Measurements from ENCODE around the gene CRYBA4.

DNA sequence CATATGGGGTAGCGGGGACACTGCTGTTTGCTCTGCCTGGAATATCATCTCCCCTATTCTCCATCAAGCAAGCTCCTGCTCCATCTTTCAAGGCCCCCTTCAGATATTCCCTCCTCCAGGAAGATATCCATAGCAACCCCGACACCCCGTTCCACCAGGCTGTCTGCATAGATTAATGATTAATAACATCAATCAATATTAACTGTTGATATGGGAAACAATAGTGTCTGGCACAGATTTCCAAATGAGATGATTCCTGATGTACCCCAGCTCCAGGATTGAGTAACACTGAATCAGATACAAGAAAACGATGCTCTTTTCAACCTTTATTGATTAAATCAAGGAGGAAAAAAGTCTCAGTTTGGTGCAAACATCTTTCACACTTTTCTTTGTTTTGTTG, 24.3 kb upstream of the CRYBA4 start:
- TF ChIP-seq POLR2A (IDR thresholded peaks at IDR 0.05) (no peak), EP300 (IDR thresholded peaks at IDR 0.05) (no peak)
- TF ChIP-seq, protein P1, sequence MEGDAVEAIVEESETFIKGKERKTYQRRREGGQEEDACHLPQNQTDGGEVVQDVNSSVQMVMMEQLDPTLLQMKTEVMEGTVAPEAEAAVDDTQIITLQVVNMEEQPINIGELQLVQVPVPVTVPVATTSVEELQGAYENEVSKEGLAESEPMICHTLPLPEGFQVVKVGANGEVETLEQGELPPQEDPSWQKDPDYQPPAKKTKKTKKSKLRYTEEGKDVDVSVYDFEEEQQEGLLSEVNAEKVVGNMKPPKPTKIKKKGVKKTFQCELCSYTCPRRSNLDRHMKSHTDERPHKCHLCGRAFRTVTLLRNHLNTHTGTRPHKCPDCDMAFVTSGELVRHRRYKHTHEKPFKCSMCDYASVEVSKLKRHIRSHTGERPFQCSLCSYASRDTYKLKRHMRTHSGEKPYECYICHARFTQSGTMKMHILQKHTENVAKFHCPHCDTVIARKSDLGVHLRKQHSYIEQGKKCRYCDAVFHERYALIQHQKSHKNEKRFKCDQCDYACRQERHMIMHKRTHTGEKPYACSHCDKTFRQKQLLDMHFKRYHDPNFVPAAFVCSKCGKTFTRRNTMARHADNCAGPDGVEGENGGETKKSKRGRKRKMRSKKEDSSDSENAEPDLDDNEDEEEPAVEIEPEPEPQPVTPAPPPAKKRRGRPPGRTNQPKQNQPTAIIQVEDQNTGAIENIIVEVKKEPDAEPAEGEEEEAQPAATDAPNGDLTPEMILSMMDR (IDR thresholded peaks at IDR 0.05), result no peak

Data from tibial nerve (tissue), 4 donors.